ENCODE results near the gene TMEM132D. TPM values are rescaled to one million over a fixed set of nuclear protein-coding genes. Genes with fewer than 3 reads are reported as not detected.

Gene TMEM132D
- total RNA-seq, 1 donor from 2014 or later = 2.6 TPM

GRCh38 chr12:129185855-129186254 is 718.0 kb downstream of the TMEM132D start:
- no peak for DNase-seq (ENCODE audit: low spot score)

- no peak for DNase-seq (ENCODE audit: low spot score)
These were observed 719.5 kb downstream of the TMEM132D start for GRCh38 chr12:129184127-129184928.

GRCh38 chr12:129179941-129180553 is 723.8 kb downstream of the TMEM132D start:
- DNase-seq (ENCODE audit: low spot score) = no peak

- no peak for DNase-seq (ENCODE audit: low spot score)
These were observed 733.9 kb downstream of the TMEM132D start for GRCh38 chr12:129169928-129170327.

GRCh38 chr12:129163861-129164260 is 740.0 kb downstream of the TMEM132D start:
- DNase-seq (ENCODE audit: low spot score) = no peak

GRCh38 chr12:129163461-129163860 is 740.4 kb downstream of the TMEM132D start:
- DNase-seq (ENCODE audit: low spot score) = no peak

GRCh38 chr12:129162805-129163204 is 741.0 kb downstream of the TMEM132D start:
- no peak for DNase-seq (ENCODE audit: low spot score)

- no peak for DNase-seq (ENCODE audit: low spot score)
These were observed 742.3 kb downstream of the TMEM132D start for GRCh38 chr12:129161511-129161910.

- no peak for DNase-seq (ENCODE audit: low spot score)
These were observed 743.5 kb downstream of the TMEM132D start for GRCh38 chr12:129160282-129160681.

GRCh38 chr12:129152351-129153104 is 751.3 kb downstream of the TMEM132D start:
- peak; percentile 8 for DNase-seq (ENCODE audit: low spot score)

GRCh38 chr12:129150721-129151120 is 753.1 kb downstream of the TMEM132D start:
- DNase-seq (ENCODE audit: low spot score) = no peak

GRCh38 chr12:129145381-129145780 is 758.4 kb downstream of the TMEM132D start:
- no peak for DNase-seq (ENCODE audit: low spot score)

GRCh38 chr12:129138776-129139175 is 765.0 kb downstream of the TMEM132D start:
- DNase-seq (ENCODE audit: low spot score) = no peak

- no peak for DNase-seq (ENCODE audit: low spot score)
These were observed 767.0 kb downstream of the TMEM132D start for GRCh38 chr12:129136694-129137325.

- no peak for DNase-seq (ENCODE audit: low spot score)
These were observed 776.1 kb downstream of the TMEM132D start for GRCh38 chr12:129127771-129128170.

- no peak for DNase-seq (ENCODE audit: low spot score)
These were observed 776.6 kb downstream of the TMEM132D start for GRCh38 chr12:129127211-129127610.

- DNase-seq (ENCODE audit: low spot score) = no peak
These were observed 784.3 kb downstream of the TMEM132D start for GRCh38 chr12:129119537-129119936.

GRCh38 chr12:129115558-129115957 is 788.3 kb downstream of the TMEM132D start:
- no peak for DNase-seq (ENCODE audit: low spot score)

- no peak for DNase-seq (ENCODE audit: low spot score)
These were observed 793.2 kb downstream of the TMEM132D start for GRCh38 chr12:129110575-129110974.

- no peak for DNase-seq (ENCODE audit: low spot score)
These were observed 794.4 kb downstream of the TMEM132D start for GRCh38 chr12:129109174-129110001.

- no peak for DNase-seq (ENCODE audit: low spot score)
These were observed 797.1 kb downstream of the TMEM132D start for GRCh38 chr12:129106772-129107171.
